Measurements from ENCODE around the gene LYST.

- TF ChIP-seq EZH2 (IDR thresholded peaks at IDR 0.05) (no peak), FOXP2 (optimal IDR thresholded peaks at IDR 0.05; ENCODE audit: control extremely low read depth, extremely low read length, insufficient read depth) (no peak), POLR2AphosphoS5 (IDR thresholded peaks at IDR 0.05; ENCODE audit: borderline replicate concordance, low read depth, low read length) (no peak)
Measured at GRCh38 chr1:235808223-235808622, 58.5 kb downstream of the LYST start.

Data from SK-N-MC (cell line).